NCI-H2171 treated with DMSO at 0.1 percent for 48 hours (cell line): ENCODE data around the gene EPN2.
A peak's percentile ranks its signal among the peaks of the same experiment; 100 is the strongest.
"Not testable (repeated sequence)": the region's sequence is repeated elsewhere in the genome, so short reads cannot be mapped to it uniquely, and the experiment has no call there.

ENCODE experiments used
- DNase-seq: peaks from one replicate; lab custom pipeline; 2025; lab: John Stamatoyannopoulos, UW

The EPN2 gene

DNA sequence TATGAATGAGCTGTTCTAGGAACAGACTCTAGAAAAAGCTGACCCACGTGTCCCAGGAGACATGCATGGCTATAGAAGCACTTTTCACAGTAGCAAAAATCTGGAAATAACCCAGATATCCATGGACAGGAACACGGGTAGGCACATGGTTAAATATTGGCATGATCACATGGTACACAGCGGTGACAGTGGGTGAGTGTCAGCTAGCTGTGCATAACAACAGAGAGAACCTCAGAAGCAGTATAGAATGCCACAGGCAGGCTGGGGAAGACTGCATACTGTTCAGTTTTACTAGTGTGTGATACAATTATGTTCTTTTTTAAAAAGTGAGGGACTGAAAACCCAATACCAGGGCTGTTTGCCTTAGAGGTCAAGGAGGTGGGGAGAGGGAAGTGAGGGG is 31.4 kb downstream of the EPN2 start:
- DNase-seq = no peak

DNA sequence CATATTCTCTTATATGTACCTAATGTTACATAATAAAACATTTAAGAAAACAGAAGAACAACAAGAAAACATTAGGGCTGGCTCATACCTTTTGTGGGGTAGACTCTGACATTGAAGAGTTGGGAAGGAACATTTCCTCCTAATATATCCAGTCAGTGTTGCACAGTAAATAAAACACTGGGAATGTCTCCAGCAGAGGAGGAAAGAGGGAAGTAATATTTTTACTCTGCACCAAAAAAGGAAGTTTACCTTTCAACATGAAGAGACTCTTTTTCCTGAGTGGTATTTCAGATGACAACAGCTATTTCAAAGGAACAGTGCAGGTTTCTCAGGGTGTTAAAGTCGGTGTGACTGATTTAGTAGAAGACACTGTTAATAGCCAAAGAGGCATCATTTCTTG is 31.9 kb downstream of the EPN2 start:
- no peak for DNase-seq

DNA sequence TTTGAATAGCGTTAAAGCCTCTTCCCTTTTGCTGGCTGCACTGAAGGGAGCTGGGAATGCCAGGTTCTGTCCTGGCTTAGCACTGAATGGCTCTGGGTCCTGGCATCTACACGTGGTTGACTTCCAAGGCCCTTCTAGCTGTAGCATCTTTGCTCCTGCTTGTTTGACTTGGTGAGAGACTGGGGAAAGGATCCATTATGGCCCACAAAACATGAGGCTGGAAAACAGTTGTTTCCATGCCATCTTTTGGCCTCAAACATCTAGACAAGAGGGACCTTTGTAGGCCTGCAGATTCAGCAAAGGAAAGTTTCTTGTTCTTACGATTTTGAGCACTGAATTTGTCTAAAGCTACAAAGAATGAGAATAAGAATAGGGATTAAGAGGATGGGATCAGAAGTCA is 32.5 kb downstream of the EPN2 start:
- DNase-seq = no peak

DNA sequence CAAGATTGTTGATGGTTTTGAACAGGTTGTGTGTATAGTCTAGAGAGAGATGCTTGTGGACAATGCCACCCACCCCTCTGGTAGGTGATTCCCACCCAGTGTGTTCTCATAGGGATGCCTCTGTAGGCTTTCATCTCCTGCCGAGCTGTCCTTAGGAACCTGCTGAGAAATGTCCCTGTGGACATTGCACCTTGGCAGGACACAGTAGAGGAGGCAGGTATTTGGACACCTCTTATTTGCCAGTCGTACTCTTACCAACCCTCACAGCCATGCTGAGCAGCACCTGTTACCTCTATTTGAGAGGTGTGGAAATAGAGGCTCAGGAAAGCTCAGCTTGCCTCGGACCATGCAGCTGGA is 33.2 kb downstream of the EPN2 start:
- no peak for DNase-seq

DNA sequence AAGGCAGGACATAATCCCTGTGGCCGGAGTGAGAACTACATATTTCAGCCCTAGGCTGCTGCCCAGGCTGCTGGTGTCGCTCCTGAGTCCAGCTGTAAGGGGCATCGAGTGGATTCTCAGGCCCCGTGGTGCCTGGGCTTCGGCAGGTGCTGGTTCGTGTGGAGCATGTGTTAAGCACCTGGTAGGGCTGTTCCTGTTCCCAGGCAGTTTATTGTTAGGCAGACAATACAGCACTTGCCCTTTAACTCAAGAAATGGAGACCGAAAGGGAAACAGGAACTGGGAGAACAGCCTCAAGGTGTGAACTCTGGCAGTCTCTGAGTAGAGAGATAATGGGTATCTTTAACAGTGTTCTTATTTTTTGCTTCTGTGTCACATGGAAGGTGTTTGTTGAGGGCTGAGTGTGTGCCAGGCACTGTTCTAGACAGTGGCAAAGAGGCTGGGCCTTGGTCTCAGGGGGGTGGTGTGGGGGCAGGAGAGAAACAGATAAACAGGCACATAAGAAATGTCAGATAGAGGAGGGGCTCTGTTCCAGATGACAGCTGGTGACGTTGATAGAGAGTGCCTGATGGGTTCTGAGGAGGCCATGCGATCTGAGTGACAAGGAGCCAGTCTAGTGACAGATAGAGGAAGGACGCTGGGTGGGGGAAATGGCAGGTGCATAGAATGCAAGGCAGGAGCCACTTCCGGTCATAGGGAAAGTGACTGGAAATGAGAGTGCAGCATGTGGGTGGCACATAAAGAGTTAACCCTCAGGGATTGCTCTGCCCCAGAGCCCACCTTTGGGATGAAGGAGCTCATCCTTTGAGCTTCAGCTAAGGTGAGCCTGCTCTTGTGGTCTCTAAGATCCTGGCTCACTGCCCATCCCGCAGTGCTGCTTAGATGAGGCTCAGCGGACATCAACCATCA is 33.8 kb downstream of the EPN2 start:
- DNase-seq = peak; percentile 52

DNA sequence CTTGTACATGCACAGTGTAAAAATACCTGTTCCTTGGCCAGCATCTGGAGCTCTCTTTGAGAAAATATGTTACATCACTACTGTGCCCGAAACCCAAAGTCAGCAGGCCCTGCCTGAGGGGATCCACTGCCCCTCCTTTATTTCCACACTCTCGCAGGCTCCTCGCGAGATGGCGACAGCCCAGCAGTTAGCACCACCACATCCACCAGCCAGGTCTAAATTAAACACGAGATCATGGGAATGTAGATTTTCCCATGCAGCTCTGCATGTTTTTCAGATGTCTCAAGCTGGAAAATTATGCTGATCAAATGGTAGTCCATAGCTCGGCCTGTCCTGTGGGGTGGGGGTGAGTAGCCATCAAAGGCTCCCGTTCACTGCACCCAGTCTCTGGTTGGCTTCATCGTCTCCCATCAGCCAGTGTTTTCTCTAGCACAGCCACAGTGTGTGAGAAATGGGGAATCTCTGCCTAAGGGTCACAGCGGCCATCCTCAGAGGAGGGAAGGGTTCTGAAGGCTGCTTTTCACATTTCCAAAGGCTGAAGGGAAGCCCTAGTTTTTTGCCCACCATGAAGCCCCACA is 34.7 kb downstream of the EPN2 start:
- no peak for DNase-seq

DNA sequence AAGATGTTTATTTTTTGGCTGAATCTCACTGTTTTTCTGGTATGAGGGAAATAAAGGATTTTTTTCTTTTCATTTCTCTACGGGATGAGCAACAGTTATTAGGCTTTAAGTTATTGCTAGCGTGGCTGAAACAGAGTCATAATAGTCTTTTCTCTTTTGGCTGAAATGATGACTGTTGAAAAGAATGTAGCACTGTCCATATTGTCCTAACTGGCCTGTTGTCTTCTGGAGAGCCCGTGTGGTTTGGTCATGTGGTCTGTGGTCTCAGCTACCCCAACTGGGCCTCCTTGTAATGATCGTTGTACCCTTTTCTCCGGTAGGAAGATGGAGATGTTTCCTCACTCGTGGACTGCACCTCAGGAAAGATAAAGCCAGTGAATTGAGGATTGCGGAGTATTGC is 36.6 kb downstream of the EPN2 start:
- DNase-seq = no peak

DNA sequence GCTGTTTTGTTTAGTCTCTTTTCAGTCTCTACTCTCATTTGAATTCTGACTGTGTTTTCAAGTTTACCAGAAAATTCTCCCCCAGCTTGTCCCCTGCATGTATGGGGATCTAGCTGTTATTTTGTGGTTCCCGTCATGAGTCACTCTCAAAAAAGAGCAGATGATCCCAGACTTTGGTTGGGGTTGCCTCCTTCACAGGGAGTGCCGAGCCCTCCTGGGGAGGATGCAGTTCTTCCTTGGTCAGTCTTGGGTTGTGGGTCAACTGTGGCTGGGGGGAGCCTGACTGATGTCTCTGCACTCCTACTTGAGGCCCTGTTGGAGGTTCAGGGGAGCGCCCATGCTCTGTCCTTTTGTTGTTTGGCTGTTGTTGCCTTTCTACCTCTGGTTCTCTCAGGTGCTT is 37.7 kb downstream of the EPN2 start:
- DNase-seq = no peak

DNA sequence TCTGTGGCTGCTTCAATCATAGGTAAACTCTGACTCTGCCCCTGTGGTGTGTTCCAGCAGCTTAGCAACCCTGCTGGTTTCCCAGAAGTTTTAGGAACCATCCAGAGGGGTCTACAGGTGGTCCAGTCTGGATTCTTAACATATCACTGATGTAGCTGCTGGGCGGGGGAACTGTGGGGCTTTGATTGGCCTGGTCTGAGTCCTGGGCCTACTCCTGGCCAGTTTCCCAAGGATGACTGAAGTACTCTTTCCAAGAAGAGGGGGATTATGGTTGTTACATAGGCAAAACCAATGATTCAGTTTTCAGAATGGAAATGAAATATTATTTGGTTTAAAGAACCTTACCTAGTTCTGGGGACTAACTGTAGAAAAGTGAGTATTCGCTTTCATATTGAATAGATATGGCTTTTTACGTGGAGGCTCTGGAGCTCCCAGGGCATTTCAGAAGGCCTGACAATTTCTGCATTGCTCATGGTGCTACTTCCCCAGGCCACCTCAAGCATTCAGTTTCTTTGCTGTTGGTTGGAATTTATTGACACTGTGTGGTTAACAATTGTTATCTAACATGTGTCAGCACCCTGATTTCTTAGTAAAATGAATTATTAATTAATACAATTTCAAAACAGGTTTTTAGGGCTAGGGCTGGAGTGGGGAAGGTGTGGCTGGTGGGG is 38.4 kb downstream of the EPN2 start:
- no peak for DNase-seq

DNA sequence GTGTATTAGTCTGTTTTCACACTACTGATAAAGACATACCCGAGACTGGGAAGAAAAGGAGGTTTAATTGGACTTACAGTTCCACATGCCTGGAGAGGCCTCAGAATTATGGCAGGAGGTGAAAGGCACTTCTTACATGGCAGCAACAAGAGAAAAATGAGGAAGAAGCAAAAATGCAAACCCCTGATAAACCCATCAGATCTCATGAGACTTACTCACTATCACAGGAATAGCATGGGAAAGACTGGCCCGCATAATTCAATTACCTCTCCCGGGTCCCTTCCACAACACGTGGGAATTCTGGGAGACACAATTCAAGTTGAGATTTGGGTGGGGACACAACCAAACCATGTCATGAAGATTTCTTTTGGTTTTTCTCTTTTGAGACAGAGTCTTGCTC is 41.1 kb downstream of the EPN2 start:
- DNase-seq = not testable (repeated sequence)

DNA sequence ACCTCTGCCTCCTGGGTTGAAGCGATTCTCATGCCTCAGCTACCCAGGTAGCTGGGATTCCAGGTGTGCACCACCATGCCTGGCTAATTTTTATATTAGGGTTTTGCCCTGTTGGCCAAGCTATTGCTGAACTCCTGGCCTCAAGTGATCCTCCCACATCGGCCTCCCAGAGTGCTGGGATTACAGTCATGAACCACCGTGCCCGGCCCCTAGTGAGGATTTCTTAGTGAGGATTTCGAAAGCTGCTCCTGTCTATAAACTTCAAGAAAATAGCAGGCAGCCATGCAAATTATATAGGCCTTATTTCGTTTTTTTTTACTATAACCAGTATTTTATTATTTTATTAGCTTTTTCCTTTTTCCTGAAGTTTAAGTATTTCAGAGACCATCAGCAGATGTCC is 41.6 kb downstream of the EPN2 start:
- DNase-seq = no peak

DNA sequence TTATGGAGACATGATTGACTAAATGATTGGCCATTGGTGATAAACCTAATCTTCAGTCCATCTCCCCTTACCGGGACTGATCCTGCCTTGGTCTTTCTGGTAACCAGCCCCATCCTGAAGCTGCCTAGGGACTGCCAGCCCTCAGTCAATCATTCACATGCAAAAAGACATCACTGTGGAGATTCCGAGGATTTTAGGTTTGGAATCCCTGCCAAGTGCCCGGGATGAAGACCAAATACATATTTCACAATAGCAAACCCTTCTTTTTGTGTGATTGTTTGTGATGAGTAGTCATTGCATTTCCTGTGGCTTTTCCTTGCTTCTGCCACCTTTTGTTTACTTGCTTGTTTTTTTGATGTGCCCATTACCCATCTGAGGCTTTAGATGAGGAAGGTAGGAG is 44.0 kb downstream of the EPN2 start:
- no peak for DNase-seq

DNA sequence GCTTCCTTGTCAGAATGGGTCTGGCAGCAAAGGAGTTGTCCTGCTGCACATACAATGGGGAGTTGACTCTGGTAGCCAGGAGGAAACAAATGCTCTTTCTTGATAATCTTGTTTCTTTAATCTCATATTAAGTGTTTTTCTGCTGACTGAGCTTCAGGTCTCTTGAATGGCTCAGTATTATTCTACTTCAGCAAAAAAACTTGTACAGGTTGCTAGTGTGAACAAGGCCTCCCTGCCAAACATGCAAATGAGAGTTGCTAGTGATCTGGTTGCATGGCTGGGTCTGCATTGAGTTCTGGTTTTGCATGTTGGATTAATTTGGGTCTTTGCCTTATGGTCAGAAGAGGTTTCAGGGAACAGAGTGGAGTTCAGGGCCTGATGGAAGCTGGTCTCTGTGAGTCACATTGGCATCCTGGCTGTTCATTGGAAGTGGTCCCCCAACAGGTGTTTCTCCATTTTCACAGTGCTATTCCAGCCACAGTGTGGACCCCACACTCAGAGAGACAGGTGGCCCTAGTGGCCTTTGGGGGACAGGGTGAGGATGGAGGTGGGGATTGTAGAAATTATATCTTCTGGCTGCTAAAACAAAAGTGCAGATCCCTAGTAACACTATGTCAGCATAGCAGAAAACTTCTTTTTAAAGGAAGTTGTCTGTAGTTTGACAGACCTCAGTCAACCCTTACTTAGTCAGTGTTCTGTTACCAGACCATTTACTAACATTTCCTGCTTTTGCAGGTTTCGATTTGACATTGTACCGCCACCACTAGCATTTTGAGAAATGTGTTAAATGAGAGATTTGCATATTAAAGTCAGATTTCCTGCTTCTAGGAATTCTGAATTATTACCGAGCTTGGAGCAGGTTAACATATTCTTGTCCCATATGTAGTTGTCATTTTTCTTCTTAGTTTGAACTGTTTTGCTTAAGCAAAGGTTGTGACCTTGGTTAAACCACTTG is 47.1 kb downstream of the EPN2 start:
- no peak for DNase-seq

DNA sequence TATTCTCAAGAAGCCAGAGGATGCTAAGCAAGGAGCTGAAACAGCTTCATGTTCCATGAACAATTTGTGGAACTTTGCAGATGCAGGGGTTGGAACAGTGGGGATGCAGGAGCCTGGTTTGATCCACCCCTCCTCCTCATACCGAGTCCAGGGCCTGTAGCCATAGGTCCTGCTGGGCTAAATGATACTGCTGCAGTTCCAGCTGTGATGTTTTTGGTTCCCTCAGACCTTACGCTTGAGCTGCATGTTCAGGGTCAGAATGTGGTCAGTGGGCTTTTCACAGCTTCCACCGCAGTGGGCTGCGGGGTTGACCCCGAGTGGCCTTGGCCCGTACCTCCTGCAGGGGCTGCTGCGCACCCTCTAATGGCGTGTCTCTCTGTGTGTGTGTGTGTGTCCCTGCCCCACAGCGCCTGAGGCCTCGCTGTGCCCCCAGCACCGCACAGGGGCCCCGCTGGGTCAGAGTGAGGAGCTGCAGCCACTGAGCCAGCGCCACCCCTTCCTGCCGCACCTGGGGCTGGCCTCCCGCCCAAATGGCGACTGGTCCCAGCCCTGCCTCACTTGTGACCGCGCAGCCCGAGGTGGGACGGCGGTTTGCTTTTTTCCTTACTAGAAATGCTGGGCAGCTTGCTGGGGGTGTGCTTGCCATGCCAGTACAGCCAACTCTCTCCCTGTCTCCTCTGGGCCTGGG is 48.2 kb downstream of the EPN2 start:
- DNase-seq = no peak

DNA sequence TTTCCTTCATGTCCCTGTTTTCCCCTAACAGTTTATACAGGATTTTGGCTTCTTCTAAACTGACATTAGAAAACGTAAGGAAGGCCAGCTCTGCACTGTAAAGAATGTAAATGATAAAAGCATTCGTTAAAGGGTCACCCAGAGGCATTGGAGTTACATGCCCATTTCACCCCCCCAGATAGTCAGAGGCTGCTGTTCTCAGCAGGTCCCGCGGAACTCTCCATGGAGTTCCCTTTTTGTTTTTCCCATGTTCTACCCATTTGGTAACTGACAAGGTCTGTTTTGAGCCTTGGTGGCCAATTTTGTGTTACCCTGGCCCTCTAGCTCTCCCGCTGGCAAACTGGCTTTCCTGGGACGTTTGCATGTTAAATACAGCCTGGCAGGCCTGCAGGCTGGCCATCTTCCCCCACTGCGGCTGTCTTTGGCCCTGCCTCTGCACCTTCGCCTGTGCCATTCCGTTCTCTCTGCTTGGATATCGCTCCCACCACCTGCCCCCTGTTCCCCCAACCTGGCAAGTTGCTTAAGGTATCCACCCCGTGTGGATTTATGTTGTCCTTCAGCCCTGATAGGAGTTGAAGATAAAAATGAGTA is 49.7 kb downstream of the EPN2 start:
- DNase-seq = no peak

DNA sequence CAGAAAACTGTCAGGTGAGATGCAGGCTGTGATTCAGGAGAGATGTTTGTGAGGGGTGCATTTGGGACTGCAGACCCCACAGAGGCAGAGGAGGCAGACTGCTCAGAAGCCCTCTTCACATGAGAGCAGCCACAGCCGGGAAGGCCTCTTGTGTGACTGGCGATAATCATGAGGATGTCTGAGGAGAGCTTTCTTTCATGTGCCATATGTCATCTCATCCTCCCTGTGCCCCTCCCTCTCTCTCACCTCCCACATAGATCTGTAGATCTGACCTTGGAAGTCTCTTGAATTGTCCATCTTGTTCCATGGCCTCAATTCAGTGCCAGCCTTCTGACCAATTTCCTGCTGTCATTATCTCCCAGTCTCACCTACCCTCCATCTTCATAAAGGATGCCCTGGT is 50.5 kb downstream of the EPN2 start:
- DNase-seq = peak; percentile 58

DNA sequence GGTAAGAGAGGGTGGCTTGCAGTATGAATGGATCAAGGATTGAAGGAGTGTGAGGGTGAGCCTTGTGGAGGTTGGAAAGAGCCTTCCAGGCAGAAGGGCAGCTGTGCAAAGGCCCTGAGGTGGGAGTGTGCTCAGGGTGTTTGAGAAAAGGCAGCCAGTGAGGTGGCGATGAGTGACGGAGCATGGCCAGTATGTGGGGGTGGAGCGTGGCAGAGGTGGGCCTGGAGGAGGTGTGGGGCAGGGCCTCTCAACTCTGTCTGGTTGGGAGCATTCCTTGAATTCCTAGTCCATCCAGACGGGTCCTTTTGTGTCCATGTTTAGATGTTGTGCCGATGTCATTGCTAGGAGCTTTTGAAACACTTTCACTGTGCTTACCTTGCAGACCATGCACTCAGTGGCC is 51.3 kb downstream of the EPN2 start:
- no peak for DNase-seq

DNA sequence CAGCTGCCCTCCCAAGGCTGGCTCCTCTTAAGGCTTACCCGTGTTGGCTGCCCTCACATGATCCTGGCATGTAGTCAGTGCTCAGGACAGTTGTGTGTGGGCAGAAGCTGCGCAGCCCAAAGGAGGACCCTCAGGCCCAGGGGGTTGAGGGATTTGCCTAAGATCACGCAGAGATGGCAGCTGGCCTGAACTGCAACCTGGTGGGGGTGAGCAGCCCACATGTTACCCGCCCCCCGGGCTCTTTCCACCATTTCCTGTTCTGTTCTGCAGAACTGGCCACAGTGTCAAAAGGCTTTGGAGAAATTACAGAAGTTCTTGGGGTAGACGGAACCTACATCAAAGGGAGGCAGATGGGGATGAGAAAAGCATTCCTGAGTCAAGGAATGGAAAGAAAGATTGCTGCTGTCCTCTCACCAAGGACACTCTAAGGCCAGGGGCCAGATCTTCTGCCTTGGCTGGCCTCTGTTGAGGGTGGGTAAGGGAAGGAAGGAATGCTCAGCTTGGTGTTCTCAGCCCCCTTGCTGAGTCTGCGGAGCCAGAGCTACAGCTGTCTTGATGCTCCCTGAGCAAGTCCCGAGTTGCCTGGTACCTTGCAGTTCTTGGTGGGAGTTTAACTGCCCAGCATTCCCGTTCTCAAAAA is 53.0 kb downstream of the EPN2 start:
- DNase-seq = no peak

DNA sequence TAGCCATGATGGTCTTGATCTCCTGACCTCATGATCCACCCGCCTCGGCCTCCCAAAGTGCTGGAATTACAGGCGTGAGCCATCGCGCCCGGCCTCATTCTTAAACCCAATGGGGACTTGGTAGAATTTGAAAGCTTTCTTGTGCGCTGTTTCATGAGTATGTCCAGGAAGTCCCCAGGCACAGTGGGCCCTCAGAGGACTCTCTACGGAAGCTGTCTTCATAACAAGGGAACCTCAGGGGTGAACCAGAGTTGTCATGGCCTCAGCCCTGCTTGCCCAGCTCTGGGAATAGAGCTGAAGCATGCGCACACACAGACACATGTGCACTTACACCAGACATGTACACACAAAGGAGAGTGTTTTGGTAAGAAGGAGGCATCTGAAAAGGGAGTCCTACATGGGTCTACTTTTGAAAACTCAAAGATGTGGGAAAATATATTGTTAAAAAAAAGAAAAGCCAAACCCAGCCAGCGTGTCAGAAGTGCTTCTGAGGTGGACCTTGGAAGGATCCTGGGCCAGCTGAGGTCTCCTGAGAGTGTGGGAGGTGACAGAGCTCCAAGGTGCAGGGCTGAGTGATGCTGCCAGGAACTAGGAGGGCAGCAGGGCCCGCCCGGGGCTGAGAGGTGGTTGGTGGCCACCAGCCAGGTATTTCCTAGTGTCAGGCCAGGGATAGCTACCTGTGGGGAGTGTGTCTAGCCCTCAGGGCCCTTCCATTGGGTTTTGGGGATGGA is 54.6 kb downstream of the EPN2 start:
- no peak for DNase-seq

DNA sequence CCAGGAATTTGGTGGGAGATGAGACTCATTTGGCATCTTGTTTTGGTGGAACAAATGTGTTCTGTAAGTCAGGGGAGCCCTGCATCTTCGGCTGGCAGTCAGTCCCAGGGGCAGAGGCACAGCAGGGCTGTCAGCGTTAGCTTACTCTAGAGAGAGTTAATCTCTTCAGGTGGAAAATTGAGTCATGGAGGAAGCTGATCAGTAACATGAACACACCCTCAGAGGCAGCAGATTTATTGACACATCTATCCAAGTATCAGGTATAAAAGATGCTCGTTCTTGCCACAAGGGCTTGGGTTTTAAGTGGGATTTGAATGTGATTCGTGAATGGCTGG is 55.2 kb downstream of the EPN2 start:
- peak; percentile 76 for DNase-seq
